Neural cell (in vitro differentiated cells): ENCODE data around the gene HELT. TPM values are rescaled to one million over a fixed set of nuclear protein-coding genes. Genes with fewer than 3 reads are reported as not detected.

Source experiments
- H2AFZ ChIP-seq: fragments of 200-600, 300-800 bp; sonication (generic), shearing (Covaris generic); 2 replicates; pipeline ENCODE4 v1.6.0; 2014; ENCODE audit warnings: low read depth, mild to moderate bottlenecking, antibody characterized with exemption, low read length, moderate library complexity
- H3F3A ChIP-seq: fragments of 200-600 bp; shearing (Covaris generic); 2 replicates; pipeline ENCODE4 v1.6.1; 2016; ENCODE audit warnings: mild to moderate bottlenecking, moderate library complexity, mixed read lengths, antibody characterized with exemption, low read length; ENCODE audit not compliant: insufficient read depth, poor library complexity, severe bottlenecking
- H3K27ac ChIP-seq: fragments of 200-600, 300-800 bp; sonication (generic), shearing (Covaris generic); 2 replicates; pipeline ENCODE4 v1.5.1; 2014; ENCODE audit warnings: mild to moderate bottlenecking, low read length, moderate library complexity
- H3K27me3 ChIP-seq: fragments of 300-800, 200-600 bp; sonication (generic), shearing (Covaris generic); 2 replicates; pipeline ENCODE4 v1.6.0; 2014; ENCODE audit warnings: mild to moderate bottlenecking, low read depth, low read length, moderate library complexity; ENCODE audit not compliant: insufficient read depth
- H3K36me3 ChIP-seq: fragments of 300-800, 200-600 bp; sonication (generic), shearing (Covaris generic); 2 replicates; pipeline ENCODE4 v1.5.1; 2014; ENCODE audit warnings: mild to moderate bottlenecking, antibody characterized with exemption, low read length, moderate library complexity; ENCODE audit not compliant: insufficient read depth
- H3K4me2 ChIP-seq: fragments of 300-800, 200-600 bp; sonication (generic), shearing (Covaris generic); 2 replicates; pipeline ENCODE4 v1.6.0; 2014; ENCODE audit warnings: mild to moderate bottlenecking, low read length
- H3K4me3 ChIP-seq: fragments of 300-800, 200-600 bp; sonication (generic), shearing (Covaris generic); 2 replicates; pipeline ENCODE4 v1.5.1; 2014; ENCODE audit warnings: mild to moderate bottlenecking, low read length, moderate library complexity
- H3K79me2 ChIP-seq: fragments of 200-600 bp; shearing (Covaris generic); replicated peaks from 2 replicates; pipeline ENCODE4 v1.6.0; 2014; ENCODE audit warnings: mild to moderate bottlenecking, low read length, moderate library complexity; ENCODE audit not compliant: insufficient read depth
- H3K9ac ChIP-seq: fragments of 300-800, 200-600 bp; sonication (generic), shearing (Covaris generic); 2 replicates; pipeline ENCODE4 v1.6.1; 2016; ENCODE audit warnings: mild to moderate bottlenecking, low read length, mixed read lengths
- H3K9me2 ChIP-seq: fragments of 200-600 bp; shearing (Covaris generic); 2 replicates; pipeline ENCODE4 v1.6.1; 2016; ENCODE audit warnings: mild to moderate bottlenecking, low read length, mixed read lengths; ENCODE audit not compliant: insufficient read depth
- H3K9me3 ChIP-seq: fragments of 200-600, 300-800 bp; sonication (generic), shearing (Covaris generic); 2 replicates; pipeline ENCODE4 v1.6.1; 2016; ENCODE audit warnings: mild to moderate bottlenecking, mixed run types, low read length, moderate library complexity, mixed read lengths
- H4K20me1 ChIP-seq: fragments of 200-600 bp; shearing (Covaris generic); 2 replicates; pipeline ENCODE4 v1.6.1; 2016; ENCODE audit warnings: mild to moderate bottlenecking, mixed run types; ENCODE audit not compliant: insufficient read depth
- CTCF ChIP-seq: fragments of 450-650 bp; IDR thresholded peaks from 2 replicates; pipeline ENCODE4 v1.5.1; 2014; ENCODE audit warnings: antibody characterized with exemption, mild to moderate bottlenecking, moderate library complexity; ENCODE audit not compliant: poor library complexity, severe bottlenecking
- EP300 ChIP-seq: fragments of 450-650 bp; conservative IDR thresholded peaks from 2 replicates; pipeline ENCODE4 v1.6.1; 2014; ENCODE audit warnings: antibody characterized with exemption, mild to moderate bottlenecking, moderate library complexity; ENCODE audit not compliant: poor library complexity, severe bottlenecking
- EZH2 ChIP-seq: fragments of 200-600, 300-800 bp; shearing (Covaris generic), sonication (generic); IDR thresholded peaks from 2 replicates; pipeline ENCODE4 v1.6.1; 2014; ENCODE audit warnings: antibody characterized with exemption, low read length, borderline replicate concordance, mild to moderate bottlenecking; ENCODE audit not compliant: insufficient read depth, poor library complexity, severe bottlenecking
- MXI1 ChIP-seq: fragments of 450-650 bp; conservative IDR thresholded peaks from 2 replicates; pipeline ENCODE4 v1.6.1; 2014; ENCODE audit warnings: antibody characterized with exemption, mild to moderate bottlenecking; ENCODE audit not compliant: poor library complexity, severe bottlenecking
- POLR2AphosphoS5 ChIP-seq: IDR thresholded peaks from 2 replicates; pipeline ENCODE4 v1.6.1; 2012
- RAD21 ChIP-seq: fragments of 450-650 bp; conservative IDR thresholded peaks from 2 replicates; pipeline ENCODE4 v1.6.1; 2014; ENCODE audit warnings: antibody characterized with exemption, mild to moderate bottlenecking, moderate library complexity
- SMC3 ChIP-seq: fragments of 450-650 bp; conservative IDR thresholded peaks from 2 replicates; pipeline ENCODE4 v1.6.1; 2014; ENCODE audit warnings: antibody characterized with exemption, mild to moderate bottlenecking, moderate library complexity; ENCODE audit not compliant: poor library complexity
- TAF1 ChIP-seq: IDR thresholded peaks from 2 replicates; pipeline ENCODE4 v1.6.1; 2012; ENCODE audit warnings: low read depth
- polyA plus RNA-seq: library from polyadenylated mRNA; depleted of rRNA; stranded (reverse); fragments of >200 nt; gene quantifications from 2 replicates; pipeline ENCODE4 v1.2.3, GENCODE V29; 2014
- TF ChIP-seq, protein P1 (sequence below): IDR thresholded peaks from 2 replicates; pipeline ENCODE4 v1.6.1; 2012; ENCODE audit warnings: borderline replicate concordance

Gene HELT
- polyA plus RNA-seq, 1 donor from 2014 or later = not detected

- Histone ChIP-seq H3K9ac (no peak overlapping the region), H3K4me2 (no peak overlapping the region), H3K27me3 (no peaks in the 10 kb centered on the region), H4K20me1 (no peaks in the 10 kb centered on the region), H3K36me3 (no peaks in the 10 kb centered on the region), H3K9me2 (no peaks in the 10 kb centered on the region), H3K9me3 (peaks cover 2% of the 10 kb centered on the region), H3K27ac (no peak overlapping the region), H3K79me2 (no peaks in the 10 kb centered on the region), H2AFZ (no peak overlapping the region), H3F3A (no peaks in the 10 kb centered on the region), H3K4me3 (no peak overlapping the region)
- TF ChIP-seq EP300 (no peak), SMC3 (no peak), TAF1 (no peak), MXI1 (no peak), POLR2AphosphoS5 (no peak), EZH2 (no peak)
- TF ChIP-seq, protein P1, sequence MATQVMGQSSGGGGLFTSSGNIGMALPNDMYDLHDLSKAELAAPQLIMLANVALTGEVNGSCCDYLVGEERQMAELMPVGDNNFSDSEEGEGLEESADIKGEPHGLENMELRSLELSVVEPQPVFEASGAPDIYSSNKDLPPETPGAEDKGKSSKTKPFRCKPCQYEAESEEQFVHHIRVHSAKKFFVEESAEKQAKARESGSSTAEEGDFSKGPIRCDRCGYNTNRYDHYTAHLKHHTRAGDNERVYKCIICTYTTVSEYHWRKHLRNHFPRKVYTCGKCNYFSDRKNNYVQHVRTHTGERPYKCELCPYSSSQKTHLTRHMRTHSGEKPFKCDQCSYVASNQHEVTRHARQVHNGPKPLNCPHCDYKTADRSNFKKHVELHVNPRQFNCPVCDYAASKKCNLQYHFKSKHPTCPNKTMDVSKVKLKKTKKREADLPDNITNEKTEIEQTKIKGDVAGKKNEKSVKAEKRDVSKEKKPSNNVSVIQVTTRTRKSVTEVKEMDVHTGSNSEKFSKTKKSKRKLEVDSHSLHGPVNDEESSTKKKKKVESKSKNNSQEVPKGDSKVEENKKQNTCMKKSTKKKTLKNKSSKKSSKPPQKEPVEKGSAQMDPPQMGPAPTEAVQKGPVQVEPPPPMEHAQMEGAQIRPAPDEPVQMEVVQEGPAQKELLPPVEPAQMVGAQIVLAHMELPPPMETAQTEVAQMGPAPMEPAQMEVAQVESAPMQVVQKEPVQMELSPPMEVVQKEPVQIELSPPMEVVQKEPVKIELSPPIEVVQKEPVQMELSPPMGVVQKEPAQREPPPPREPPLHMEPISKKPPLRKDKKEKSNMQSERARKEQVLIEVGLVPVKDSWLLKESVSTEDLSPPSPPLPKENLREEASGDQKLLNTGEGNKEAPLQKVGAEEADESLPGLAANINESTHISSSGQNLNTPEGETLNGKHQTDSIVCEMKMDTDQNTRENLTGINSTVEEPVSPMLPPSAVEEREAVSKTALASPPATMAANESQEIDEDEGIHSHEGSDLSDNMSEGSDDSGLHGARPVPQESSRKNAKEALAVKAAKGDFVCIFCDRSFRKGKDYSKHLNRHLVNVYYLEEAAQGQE = no peak
These were observed 44.3 kb downstream of the HELT start for GRCh38 chr4:185062606-185063005.

DNA sequence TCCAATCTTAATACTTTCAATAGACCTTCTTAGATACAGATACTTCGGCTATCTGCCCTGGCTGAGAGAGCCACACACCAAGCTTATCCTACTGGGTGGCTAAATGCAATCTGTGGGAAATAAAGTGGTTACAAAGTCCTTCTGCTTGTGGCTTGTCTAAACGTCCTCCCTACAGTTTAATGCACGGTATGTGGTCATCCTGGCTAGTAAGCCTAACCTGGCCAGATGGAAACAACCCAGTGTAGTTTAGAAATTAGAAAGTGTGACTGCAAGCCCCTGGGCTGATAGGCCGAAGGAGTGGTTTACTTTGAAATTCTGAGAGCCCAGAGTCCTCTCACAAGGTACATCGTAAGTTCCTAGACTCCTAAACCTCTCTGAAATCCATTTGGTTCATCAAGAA, 47.9 kb downstream of the HELT start:
- Histone ChIP-seq H2AFZ (no peak overlapping the region), H3K4me2 (no peak overlapping the region)

GRCh38 chr4:185068837-185069236, 50.5 kb downstream of the HELT start:
- H3K36me3 ChIP-seq = no peaks in the 10 kb centered on the region
- H4K20me1 ChIP-seq = no peaks in the 10 kb centered on the region
- no peak overlapping the region for H3K27ac ChIP-seq
- H3K27me3 ChIP-seq = no peaks in the 10 kb centered on the region
- H3K9me2 ChIP-seq = no peaks in the 10 kb centered on the region
- no peaks in the 10 kb centered on the region for H3K9me3 ChIP-seq
- TF ChIP-seq EP300 = no peak
- no peak for TF ChIP-seq EZH2
- TF ChIP-seq POLR2AphosphoS5 = no peak
- no peak for TF ChIP-seq MXI1
- TF ChIP-seq CTCF = no peak
- TF ChIP-seq SMC3 = no peak
- TF ChIP-seq TAF1 = no peak
- TF ChIP-seq, protein P1 = no peak
- TF ChIP-seq RAD21 = no peak
- no peak overlapping the region for H2AFZ ChIP-seq
- no peak overlapping the region for H3K4me2 ChIP-seq
- no peaks in the 10 kb centered on the region for H3F3A ChIP-seq
- no peak overlapping the region for H3K9ac ChIP-seq
- no peaks in the 10 kb centered on the region for H3K79me2 ChIP-seq
- H3K4me3 ChIP-seq = no peak overlapping the region

More for the DNA sequence above, 47.9 kb downstream of the HELT start:
- Histone ChIP-seq H3K27ac (no peak overlapping the region), H3K9me3 (peaks cover 2% of the 10 kb centered on the region), H4K20me1 (no peaks in the 10 kb centered on the region), H3K79me2 (no peaks in the 10 kb centered on the region), H3K4me3 (no peak overlapping the region), H3K27me3 (no peaks in the 10 kb centered on the region), H3F3A (no peaks in the 10 kb centered on the region), H3K36me3 (no peaks in the 10 kb centered on the region), H3K9ac (no peak overlapping the region), H3K9me2 (no peaks in the 10 kb centered on the region)
- TF ChIP-seq RAD21 (no peak), EP300 (no peak)
